Esophagus muscularis mucosa (tissue), 4 donors: ENCODE results near the gene OGG1. TPM values are rescaled to one million over a fixed set of nuclear protein-coding genes. Genes with fewer than 3 reads are reported as not detected.
A peak's percentile ranks its signal among the peaks of the same experiment; 100 is the strongest.

Source experiments
- DNase-seq: peaks from one replicate; pipeline ENCODE4 v3.0.0-alpha.2; 2017; ENCODE audit errors: extremely low spot score
- H3K27ac ChIP-seq, 4 donors: fragments of 200-600 bp; sonication (generic); replicated peaks in 1 of 4; 1 replicate in 3 of 4; 2 replicates in 1 of 4; pipeline ENCODE4 v1.5.1; 2016 to 2019; ENCODE audit warnings: mild to moderate bottlenecking in 1 of 4
- H3K27me3 ChIP-seq, 4 donors: fragments of 200-600 bp; sonication (generic); one replicate each; pipeline versions ENCODE4 v1.5.1 to v1.6.0; 2016 to 2019
- H3K36me3 ChIP-seq, 4 donors: fragments of 200-600 bp; sonication (generic); one replicate each; pipeline ENCODE4 v1.5.1; 2016 to 2019
- H3K4me1 ChIP-seq, 4 donors: fragments of 200-600 bp; sonication (generic); one replicate each; pipeline ENCODE4 v1.5.1; 2016 to 2019
- H3K4me3 ChIP-seq, 4 donors: fragments of 200-600 bp; sonication (generic); 1 replicate in 2 of 4; 2 replicates in 2 of 4; pipeline ENCODE4 v1.5.1; 2016 to 2019; ENCODE audit warnings: mild to moderate bottlenecking in 4 of 4, moderate library complexity in 1 of 4
- H3K9me3 ChIP-seq, 4 donors: fragments of 200-600 bp; sonication (generic); 1 replicate in 3 of 4; 2 replicates in 1 of 4; pipeline ENCODE4 v1.5.1; 2016 to 2019
- EP300 ChIP-seq: sonication (generic); formaldehyde crosslinking; IDR thresholded peaks from one replicate; pipeline ENCODE4 v1.6.1; 2017; ENCODE audit warnings: antibody characterized with exemption
- POLR2A ChIP-seq: fragments of 450-650 bp; IDR thresholded peaks from one replicate; pipeline ENCODE4 v1.6.1; 2017; ENCODE audit warnings: antibody characterized with exemption, moderate library complexity, mild to moderate bottlenecking, low read depth
- POLR2AphosphoS5 ChIP-seq, 2 donors: sonication (generic); formaldehyde crosslinking; IDR thresholded peaks; one replicate each; pipeline ENCODE4 v1.6.1; 2017; ENCODE audit warnings: antibody characterized with exemption in 2 of 2
- WGBS: methylation state at CpG from one replicate; pipeline ENCODE4 v1.1.5; 2018; 5-methylcytosine and 5-hydroxymethylcytosine counted together
- intact Hi-C: fragments of 100-400 bp; cut with DNase I; formaldehyde crosslinking; loops from one replicate; pipeline ENCODE4 v1.15.1; 2023
- total RNA-seq, 4 donors: library from RNA; depleted of rRNA; stranded (reverse); fragments of >200 nt; gene quantifications; one replicate each; pipeline versions ENCODE4 v1.1.0 to v1.2.1, GENCODE V29; 2016
- TF ChIP-seq, protein P1 (sequence below), 3 experiments: fragments of 200-600 bp in 2 of 3; fragments of 450-650 bp in 1 of 3; sonication (generic) in 2 of 3; IDR thresholded peaks; one replicate each; pipeline ENCODE4 v1.5.1; 2017 to 2019; ENCODE audit warnings: antibody characterized with exemption in 3 of 3, mild to moderate bottlenecking in 2 of 3, moderate library complexity in 1 of 3

Gene OGG1
- total RNA-seq, 4 donors from 2014 or later = 18.6 to 28.3 (median 24.9) TPM

DNA sequence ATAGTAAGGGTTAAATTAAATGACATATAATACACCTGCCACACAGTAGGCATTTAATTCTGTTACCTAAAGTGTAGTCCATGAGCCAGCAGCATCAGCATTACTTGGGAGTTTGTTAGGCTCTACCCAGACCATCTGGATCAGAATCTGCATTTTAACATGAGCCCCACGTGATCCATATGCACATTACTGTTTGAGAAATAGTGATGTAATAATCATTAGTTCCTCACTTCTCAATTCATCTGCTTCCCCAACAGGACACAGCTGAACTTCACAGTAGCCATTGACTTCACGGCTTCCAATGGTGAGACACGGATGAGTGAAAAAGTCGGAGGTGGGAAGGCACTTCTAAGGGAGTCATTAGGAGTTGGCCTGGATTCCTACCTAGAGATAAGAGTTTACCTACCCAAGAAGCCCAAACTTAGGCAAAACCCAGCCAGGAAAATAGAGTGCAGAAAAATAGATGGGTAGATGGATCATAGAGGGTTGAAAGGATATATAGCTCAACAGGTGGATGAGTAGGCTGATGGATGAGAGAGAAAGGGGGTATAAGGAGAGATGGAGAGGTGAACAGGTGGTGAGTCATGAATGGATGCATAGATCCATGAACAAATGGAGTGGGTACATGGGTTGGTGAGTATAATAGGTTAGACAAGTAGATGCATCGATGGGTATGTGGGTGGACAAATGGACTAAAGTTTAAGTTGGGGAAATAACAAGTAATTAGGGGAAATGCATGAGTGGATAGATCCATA lies 32.8 kb upstream of the OGG1 start:
- Histone ChIP-seq H3K27me3 (no peaks in the 10 kb centered on the region), H3K36me3 (no peaks in the 10 kb centered on the region), H3K4me3 (no peak overlapping the region), H3K27ac (peak overlapping the region in 2 of 4 donors; percentile 71 to 75), H3K4me1 (peaks cover 3 to 18% (median 14%) of the 10 kb centered on the region in 4 donors), H3K9me3 (no peaks in the 10 kb centered on the region)
- intact Hi-C loops = loop anchor here (5.0 to 10.0 kb wide), 2 partner anchors 75 to 508 kb away; partner anchors contain the start of genes ARPC4 and TADA3
- WGBS = 74% methylated on average over 5 of the region's 5 CpGs
- TF ChIP-seq POLR2A (no peak), EP300 (no peak), POLR2AphosphoS5 (IDR thresholded peaks at IDR 0.05) (no peak)
- TF ChIP-seq, protein P1, sequence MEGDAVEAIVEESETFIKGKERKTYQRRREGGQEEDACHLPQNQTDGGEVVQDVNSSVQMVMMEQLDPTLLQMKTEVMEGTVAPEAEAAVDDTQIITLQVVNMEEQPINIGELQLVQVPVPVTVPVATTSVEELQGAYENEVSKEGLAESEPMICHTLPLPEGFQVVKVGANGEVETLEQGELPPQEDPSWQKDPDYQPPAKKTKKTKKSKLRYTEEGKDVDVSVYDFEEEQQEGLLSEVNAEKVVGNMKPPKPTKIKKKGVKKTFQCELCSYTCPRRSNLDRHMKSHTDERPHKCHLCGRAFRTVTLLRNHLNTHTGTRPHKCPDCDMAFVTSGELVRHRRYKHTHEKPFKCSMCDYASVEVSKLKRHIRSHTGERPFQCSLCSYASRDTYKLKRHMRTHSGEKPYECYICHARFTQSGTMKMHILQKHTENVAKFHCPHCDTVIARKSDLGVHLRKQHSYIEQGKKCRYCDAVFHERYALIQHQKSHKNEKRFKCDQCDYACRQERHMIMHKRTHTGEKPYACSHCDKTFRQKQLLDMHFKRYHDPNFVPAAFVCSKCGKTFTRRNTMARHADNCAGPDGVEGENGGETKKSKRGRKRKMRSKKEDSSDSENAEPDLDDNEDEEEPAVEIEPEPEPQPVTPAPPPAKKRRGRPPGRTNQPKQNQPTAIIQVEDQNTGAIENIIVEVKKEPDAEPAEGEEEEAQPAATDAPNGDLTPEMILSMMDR (IDR thresholded peaks at IDR 0.05) = no peak
- DNase-seq = no peak

- Histone ChIP-seq H3K9me3 (no peaks in the 10 kb centered on the region), H3K27me3 (no peaks in the 10 kb centered on the region), H3K27ac (no peak overlapping the region), H3K4me1 (peaks cover 3 to 18% (median 14%) of the 10 kb centered on the region in 4 donors), H3K36me3 (no peaks in the 10 kb centered on the region), H3K4me3 (no peak overlapping the region)
- 92% methylated on average over 1 of the region's 1 CpG for WGBS
- intact Hi-C loops = loop anchor here (5.0 to 10.0 kb wide), 2 partner anchors 75 to 507 kb away; partner anchors contain the start of genes ARPC4 and TADA3
- TF ChIP-seq EP300 (no peak), POLR2A (no peak), POLR2AphosphoS5 (IDR thresholded peaks at IDR 0.05) (no peak)
- TF ChIP-seq, protein P1 (IDR thresholded peaks at IDR 0.05) = no peak
- DNase-seq = no peak
These were observed 32.2 kb upstream of the OGG1 start for GRCh38 chr3:9717563-9717962.

GRCh38 chr3:9718118-9718517 lies 31.6 kb upstream of the OGG1 start:
- no peak for DNase-seq
- H3K4me1 ChIP-seq = peaks cover 3 to 18% (median 14%) of the 10 kb centered on the region in 4 donors
- intact Hi-C loops = loop anchor here (5.0 to 10.0 kb wide), 2 partner anchors 74 to 507 kb away; partner anchors contain the start of genes ARPC4 and TADA3
- no peak overlapping the region for H3K4me3 ChIP-seq
- no peak overlapping the region for H3K27ac ChIP-seq
- H3K27me3 ChIP-seq = no peaks in the 10 kb centered on the region
- H3K36me3 ChIP-seq = no peaks in the 10 kb centered on the region
- H3K9me3 ChIP-seq = no peaks in the 10 kb centered on the region
- 69% methylated on average over 4 of the region's 4 CpGs for WGBS
- no peak for TF ChIP-seq POLR2A
- no peak for TF ChIP-seq EP300
- TF ChIP-seq, protein P1 (IDR thresholded peaks at IDR 0.05) = no peak
- no peak for TF ChIP-seq POLR2AphosphoS5 (IDR thresholded peaks at IDR 0.05)

GRCh38 chr3:9721015-9721699 lies 28.6 kb upstream of the OGG1 start:
- intact Hi-C loops = no loop called here
- Histone ChIP-seq H3K27me3 (no peaks in the 10 kb centered on the region), H3K27ac (no peak overlapping the region), H3K4me1 (peaks cover under 1 to 5% (median 3%) of the 10 kb centered on the region in 4 donors), H3K36me3 (no peaks in the 10 kb centered on the region), H3K4me3 (no peak overlapping the region), H3K9me3 (no peaks in the 10 kb centered on the region)
- 34% methylated on average over 7 of the region's 7 CpGs for WGBS
- no peak for DNase-seq
- TF ChIP-seq EP300 (no peak), POLR2A (no peak)

DNA sequence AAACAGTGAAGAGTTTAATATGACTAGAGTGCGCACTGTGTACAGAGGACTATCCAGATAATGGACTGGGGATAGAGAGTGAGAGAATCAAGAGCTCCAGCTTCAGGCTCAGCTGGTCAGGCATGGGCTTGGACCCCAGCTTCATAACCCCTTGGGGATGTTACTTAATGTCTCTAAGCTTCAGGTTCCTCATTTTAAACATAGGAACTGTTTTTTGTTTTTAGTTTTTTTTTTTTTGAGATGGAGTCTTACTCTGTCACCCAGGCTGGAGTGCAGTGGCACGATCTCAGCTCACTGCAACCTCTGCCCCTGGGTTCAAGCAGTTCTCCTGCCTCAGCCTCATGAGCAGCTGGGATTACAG lies 28.1 kb upstream of the OGG1 start:
- no peak overlapping the region for H3K4me3 ChIP-seq
- H3K36me3 ChIP-seq = no peaks in the 10 kb centered on the region
- no peaks in the 10 kb centered on the region for H3K4me1 ChIP-seq
- TF ChIP-seq EP300 (no peak), POLR2AphosphoS5 (IDR thresholded peaks at IDR 0.05) (no peak), POLR2A (no peak)
- TF ChIP-seq, protein P1 (IDR thresholded peaks at IDR 0.05) = no peak
- no peaks in the 10 kb centered on the region for H3K27me3 ChIP-seq
- H3K9me3 ChIP-seq = no peaks in the 10 kb centered on the region
- 87% methylated on average over 2 of the region's 2 CpGs for WGBS
- H3K27ac ChIP-seq = no peak overlapping the region
- intact Hi-C loops = no loop called here
- DNase-seq = no peak
